ENCODE data around the gene DLG2. TPM values are rescaled to one million over a fixed set of nuclear protein-coding genes. Genes with fewer than 3 reads are reported as not detected.
"Not testable (repeated sequence)": the region's sequence is repeated elsewhere in the genome, so short reads cannot be mapped to it uniquely, and the experiment has no call there.

Gene DLG2
- total RNA-seq, 1 donor from 2014 or later, result 0.18 TPM

DNA sequence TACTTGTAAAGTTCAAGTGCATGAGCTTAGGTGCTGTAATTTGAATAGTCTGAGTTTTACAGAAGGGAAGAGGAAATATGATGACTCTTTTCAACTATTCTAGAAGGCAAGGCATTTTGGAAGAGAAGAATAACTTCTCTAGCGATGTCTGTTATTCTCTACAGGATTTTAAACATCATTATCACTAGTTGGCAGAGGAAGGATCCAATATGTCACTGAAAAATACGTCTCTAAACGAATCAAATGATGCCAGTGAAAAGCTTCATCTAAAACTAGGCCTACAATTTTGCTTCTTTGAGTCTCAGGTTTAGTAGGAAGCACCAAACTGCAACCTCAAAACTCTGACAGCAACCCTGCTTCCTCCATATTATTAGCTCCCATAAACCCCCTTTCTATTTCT, 581.4 kb downstream of the DLG2 start:
- no peak for DNase-seq (ENCODE audit: extremely low read depth, low read depth, low spot score)

DNA sequence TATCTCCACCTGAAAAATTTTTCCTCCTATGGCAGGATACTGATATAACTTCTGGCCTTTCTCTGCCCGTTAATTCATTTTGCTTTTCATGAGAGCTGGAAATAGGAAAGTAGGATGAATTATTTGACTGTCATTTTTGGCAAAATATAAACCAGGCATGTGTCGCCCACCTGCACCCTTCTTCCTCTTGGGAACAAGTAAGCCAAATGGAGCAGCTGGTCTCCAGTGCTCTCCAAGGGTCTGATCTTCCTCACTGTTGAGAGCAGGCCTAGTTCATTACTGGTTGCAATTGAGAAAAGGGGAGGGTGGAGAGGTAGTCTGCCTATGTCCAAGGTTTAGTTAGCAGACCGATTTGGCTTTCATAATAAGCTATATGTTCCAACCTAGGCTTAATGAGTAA, 582.2 kb downstream of the DLG2 start:
- no peak for DNase-seq (ENCODE audit: extremely low read depth, low read depth, low spot score)

DNA sequence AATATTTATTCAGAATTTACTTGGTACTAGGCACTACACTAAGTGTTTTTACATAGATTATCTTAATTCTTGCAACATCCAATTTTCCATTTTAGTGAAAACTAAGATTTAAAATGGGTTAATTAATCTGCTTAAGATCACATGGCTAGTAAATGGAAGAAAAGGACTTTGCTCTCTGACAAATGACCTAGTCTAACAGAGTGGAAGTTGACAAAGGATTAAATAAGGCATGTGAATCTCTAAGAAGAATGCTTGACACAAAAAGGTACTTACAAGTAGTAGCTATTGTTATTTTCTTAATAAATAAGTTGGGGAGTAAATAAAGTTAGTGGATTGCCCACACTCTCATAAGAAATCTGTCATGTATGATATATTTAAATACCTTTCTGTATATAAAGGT, 584.8 kb downstream of the DLG2 start:
- DNase-seq (ENCODE audit: extremely low read depth, low read depth, low spot score), result no peak

DNA sequence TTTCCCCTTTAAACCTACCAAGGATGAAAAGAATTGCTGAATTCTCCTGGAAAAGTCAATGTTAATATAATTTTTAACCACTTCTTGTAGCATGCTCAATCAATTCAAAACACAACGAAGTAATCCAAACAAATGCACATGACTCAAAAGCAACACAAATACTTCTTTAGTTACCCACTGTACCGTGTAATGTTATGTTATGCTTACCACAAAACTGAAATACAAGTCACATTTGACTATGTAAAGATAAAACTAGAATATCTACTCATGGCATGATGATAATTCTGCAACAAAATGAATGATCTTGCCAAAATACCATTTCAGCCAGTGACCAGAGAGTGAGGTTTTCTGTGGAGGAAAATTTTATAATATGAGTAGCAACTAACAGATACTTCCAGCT, 587.0 kb downstream of the DLG2 start:
- DNase-seq (ENCODE audit: extremely low read depth, low read depth, low spot score), result no peak

DNA sequence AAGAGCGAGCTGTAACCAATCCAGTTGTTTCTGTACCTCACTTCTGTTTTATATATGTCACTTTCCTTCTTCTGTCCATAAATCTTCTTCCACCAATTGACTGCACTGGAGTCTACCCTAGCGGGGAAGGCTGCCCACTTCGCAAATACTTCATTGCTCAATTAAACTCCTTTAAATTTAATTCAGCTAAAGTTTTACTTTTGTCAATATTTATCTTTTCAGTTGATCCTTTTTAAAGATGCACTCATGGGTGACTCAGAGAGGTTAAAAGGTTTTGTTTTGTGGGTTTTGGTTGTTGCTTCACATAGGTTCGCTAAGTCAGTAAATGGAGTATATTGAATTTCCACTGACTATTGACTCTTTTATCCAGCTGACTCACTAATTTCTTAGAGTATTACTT, 597.2 kb downstream of the DLG2 start:
- no peak for DNase-seq (ENCODE audit: extremely low read depth, low read depth, low spot score)

DNA sequence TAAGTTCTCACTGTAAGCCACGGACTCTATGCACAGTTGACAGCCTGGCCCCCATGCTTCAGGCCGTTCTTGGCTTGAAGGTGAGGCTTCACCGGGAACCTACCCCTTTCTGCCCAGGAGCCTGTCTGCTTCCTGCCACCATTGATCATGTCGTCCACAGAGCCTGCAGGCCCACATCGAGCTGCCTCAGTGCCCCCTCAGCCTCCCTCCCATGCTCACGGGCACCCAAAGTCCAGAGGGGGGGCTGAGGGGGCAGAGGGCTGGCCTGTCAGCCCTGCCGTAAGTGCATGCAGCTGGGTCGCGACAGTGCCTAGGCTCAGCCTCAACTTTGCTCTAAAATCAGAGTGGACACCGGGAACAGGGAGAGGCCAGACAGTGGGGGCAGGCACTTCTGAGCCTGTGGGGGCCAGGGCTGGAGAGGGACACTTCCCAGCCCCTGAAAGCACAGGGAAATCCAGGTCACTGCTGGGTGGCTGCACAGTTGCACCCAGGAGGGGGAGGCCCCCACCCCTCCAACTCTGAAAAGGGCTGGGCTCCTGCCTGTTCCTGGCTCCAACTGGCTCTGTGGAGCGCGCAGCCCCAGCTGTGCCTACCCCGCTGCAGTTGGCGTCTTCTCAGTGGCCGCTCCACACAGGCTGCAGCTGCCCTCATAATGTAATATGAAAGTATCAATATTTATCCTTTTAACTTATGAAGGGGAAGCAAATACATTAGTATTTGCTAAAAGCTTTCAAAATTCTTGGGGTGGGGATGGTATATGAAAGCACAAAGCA, 598.6 kb downstream of the DLG2 start:
- DNase-seq (ENCODE audit: extremely low read depth, low read depth, low spot score), result no peak

DNA sequence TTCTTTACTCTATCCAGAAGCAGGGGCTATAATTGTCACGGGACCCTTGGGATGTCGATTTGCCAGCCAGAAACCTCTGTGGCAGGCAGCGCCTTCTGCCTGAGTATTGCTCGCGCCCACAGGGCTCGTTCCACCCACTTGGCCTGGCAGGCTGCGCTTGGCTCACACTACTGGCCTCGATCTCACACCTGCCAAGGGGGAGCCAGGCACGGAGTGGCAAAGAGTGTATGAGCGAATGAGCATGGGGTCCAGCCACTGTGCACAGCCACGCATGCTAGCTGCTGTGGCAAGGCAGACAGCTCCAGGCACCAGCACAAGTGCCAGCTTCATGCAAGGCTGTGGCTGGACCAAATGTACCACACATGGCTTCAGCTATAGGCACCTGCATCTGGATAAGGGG, 599.8 kb downstream of the DLG2 start:
- DNase-seq (ENCODE audit: extremely low read depth, low read depth, low spot score), result no peak

DNA sequence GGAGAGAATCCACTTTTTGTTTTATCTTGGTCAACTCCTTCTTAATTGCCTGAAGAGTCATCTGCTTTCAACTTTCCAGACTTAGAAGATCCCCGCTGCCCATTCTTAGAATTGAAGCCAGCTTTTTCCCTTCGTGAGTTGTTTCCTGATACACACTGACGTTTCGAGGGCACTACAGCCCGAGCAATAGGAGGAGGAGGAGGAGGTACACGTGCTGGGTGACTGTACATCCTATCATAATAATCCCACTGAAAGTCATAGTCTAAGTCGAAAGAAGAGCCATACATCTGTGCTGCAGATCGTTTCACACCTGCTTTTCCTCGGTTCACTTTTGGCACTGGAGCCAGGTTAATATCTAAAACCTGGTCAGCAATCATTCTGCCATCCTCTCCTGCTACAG, 606.1 kb downstream of the DLG2 start:
- no peak for DNase-seq (ENCODE audit: extremely low read depth, low read depth, low spot score)

DNA sequence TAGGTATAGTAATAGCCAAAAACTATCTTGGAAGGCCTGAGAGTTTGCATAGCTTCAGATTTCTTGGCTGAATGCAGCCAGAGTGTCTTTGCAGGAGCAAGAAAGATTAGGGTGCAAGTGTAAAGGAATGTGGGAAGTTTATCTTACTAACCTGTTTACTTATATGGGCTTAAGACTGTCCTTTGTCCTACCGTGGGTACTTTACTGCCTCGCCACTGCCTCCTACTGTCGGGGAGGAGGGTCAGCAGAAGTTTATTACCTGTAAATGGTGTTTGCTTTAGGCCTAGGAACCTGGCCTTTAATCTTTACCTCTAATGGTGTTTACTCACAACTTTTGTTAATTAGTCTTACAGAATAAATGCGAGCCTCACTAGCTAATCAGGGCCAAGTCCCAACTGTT, 633.8 kb downstream of the DLG2 start:
- no peak for DNase-seq (ENCODE audit: extremely low read depth, low read depth, low spot score)

DNA sequence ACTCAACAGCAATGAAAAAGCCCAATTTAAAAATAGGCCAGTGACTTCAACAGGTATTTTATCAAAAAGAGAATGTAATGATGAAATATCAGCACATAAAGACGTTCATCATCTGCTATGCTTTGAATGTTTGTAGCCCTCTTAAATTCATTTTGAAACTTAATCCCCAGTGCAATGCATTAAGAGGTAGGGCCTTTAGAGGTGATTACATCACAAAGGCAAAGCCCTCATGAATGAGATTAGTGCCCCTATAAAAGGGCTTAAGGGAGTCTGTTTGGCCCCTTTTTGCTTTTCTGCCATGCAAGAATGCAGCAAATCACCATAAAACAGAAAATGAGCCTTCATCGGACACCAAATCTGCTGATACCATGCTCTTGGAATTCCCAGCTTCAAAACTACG, 637.0 kb downstream of the DLG2 start:
- DNase-seq (ENCODE audit: extremely low read depth, low read depth, low spot score), result no peak

DNA sequence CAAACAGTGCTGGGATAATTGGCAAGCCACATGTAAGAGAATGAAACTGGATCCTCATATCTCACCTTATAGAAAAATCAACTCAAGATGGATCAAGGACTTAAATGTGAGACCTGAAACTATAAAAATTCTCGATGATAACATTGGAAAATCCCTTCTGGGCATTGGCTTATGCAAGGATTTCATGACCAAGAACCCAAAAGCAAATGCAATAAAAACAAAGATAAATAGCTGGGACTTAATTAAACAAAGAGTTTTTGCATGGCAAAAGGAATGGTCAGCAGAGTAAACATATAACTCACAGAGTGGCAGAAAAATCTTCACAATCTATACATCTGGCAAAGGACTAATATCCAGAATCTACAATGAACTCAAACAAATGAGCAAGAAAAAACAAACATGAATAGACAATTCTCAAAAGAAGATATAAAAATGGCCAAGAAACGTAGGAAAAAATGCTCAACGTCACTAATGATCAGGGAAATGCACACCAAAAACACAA, 639.4 kb downstream of the DLG2 start:
- not testable (repeated sequence) for DNase-seq (ENCODE audit: extremely low read depth, low read depth, low spot score)

DNA sequence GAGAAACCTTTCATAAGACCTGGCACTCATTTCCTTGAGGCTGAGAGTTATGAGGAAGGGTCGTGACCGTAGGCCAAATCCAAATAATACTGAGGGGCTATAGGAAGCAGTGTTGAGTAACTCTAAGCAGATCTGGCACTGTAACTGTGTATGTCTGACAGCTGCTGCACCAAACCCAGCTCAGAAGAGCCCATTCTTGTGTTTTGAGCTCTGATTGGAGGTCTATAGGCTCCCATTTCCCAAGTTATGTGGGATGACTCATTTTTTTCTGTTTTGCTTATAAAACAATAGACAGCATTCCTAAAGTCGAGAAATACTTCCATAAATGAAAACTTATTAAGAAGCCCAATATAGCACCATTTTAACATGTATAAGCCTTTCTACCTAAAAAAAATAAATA, 645.8 kb downstream of the DLG2 start:
- no peak for DNase-seq (ENCODE audit: extremely low read depth, low read depth, low spot score)

DNA sequence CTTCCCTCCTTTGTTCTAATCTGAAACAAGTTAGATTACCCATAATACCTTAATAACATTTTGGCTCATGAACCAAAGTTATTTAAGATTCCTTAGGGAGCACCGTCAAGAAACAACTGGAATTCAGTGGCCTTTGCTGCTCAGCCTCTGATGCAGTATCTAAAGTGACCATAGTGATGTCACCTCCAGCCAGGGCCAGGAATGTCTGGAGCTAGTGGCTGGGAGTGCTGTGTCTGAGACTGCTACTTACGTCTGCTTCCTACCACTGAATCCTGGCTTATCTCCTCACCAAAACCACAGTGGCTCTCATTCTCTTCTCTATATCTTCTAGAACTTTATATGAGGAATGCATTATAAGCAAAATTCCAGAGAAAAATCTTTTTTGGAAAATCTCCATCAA, 658.0 kb downstream of the DLG2 start:
- no peak for DNase-seq (ENCODE audit: extremely low read depth, low read depth, low spot score)

DNA sequence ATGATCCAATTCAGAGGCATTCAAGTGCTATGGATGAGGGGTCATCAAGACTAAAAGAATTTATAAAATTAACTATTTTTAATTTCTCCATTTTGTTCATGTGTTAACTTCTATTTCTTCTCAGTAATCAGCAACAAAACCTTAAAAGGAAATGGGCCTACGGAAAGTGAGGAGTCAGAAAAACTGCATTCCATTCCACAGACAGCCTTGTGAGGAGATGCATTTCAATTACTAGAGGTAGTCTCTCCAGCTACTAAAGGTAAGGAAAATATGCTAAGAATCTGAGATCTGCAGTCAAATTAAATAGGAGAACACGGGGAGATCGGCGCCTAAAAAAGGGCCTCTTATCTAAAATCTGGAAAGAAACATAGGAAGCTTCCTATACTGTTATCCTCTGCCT, 661.7 kb downstream of the DLG2 start:
- DNase-seq (ENCODE audit: extremely low read depth, low read depth, low spot score), result no peak

DNA sequence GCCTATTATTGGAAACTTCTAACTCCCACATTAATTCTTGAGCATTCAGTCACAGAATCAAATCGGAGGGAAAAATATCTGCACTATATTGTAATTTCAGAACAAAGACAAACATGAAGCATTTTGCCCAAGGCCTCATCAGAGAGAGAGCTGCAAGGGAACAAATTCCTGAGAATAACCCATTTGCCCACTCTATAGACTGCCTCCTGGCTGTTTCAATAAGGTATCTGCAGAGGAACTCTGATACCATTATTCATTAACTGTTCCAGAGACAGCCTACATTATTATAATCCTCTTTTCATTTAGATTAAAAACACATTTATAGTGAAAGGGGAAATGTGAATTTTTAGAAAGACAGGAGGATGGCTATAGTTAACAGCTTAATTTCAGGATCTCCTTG, 663.9 kb downstream of the DLG2 start:
- no peak for DNase-seq (ENCODE audit: extremely low read depth, low read depth, low spot score)

DNA sequence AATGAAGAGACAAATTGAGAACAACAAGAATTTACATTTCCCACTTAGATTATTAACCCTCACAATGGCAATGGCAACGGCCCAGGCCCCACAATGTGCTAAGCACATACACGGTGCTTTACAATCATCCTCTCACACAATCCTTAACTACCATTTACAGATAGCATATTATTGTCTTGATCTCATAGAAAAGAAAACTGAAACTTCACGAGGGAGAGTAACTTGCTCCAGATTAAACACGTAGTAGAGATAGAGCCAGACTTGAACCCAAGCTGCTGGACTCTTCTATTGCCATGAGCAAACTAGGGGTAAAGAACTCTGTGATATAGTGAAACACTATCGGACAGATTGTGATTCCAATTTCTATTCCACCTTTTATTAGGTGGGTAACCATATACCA, 665.1 kb downstream of the DLG2 start:
- DNase-seq (ENCODE audit: extremely low read depth, low read depth, low spot score), result no peak

DNA sequence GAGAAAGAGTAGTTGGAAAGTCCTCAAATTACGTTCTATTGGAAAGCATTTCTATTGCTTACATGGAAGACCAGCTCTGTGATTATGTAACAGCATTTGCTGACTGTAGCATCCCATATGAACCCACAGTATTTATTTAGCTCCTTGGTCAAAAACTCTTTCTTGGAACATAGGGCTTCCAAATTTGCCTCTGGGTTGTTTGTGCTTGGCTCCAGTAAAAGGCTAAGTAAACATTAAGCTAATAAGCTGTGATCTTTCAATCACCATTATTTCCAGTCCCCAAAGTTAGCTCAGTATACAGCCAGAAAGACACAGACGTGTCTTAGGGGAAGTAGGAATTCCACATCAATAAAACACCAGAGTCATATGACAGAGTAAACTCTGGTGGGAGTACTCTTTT, 668.8 kb downstream of the DLG2 start:
- no peak for DNase-seq (ENCODE audit: extremely low read depth, low read depth, low spot score)

DNA sequence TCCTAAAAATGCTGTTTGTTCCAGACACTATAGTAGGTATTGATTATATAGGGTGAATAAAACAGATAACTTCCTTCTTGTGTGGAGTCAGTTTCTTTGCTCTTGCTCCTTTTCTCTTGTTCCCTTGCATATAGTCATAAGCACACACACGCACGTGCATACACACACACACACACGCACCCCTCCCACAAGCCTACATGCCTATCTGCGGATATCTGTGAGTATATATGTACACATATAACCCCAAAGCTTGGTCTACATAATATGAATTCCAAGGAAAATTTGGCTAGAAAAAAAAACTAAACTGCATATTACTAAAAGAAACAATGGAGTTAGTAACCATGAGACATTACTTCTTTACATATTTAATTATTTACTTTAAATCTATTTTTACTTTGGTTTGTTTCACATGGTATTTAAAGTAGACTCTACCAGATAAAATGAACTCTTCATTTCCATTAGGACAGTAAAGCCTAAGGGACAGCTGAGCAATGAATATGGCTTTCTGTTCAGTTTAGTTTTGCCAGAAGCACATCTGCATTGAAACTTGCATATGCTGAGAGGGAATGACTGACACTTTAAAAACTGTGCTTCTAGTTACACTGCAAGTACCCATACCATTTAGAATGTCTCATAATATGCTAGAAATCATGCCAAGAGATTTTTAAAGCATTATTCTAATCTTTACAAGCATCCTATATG, 676.4 kb downstream of the DLG2 start:
- no peak for DNase-seq (ENCODE audit: extremely low read depth, low read depth, low spot score)

DNA sequence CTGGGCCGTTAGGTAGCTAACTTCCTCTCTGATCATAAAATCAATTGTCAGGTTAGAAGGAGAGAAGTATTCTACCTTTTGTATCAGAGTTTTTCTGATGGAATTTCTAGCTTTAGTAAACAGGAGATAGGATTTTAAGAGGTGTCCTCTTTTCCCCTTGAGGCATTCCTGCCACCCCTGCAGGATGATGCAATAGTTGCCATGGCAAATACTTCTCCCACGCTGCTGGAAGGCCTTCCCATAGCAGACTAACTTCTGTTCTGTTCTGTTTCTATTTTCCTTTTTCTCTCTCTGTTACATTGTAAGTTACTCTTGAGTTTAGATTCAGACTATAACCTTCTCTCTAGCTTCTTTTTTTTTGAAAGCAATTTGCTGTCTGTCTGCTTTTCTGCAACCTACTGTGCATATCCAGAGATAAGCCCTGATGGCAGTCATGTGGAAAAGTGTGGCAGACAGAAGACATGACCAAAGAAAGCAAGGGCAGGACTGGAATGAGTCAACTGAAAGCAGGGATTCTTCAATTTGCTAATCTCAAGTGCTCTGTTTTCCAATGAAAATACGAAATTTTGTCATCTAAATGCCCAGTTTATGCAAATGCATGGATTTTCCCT, 679.1 kb downstream of the DLG2 start:
- DNase-seq (ENCODE audit: extremely low read depth, low read depth, low spot score), result no peak

DNA sequence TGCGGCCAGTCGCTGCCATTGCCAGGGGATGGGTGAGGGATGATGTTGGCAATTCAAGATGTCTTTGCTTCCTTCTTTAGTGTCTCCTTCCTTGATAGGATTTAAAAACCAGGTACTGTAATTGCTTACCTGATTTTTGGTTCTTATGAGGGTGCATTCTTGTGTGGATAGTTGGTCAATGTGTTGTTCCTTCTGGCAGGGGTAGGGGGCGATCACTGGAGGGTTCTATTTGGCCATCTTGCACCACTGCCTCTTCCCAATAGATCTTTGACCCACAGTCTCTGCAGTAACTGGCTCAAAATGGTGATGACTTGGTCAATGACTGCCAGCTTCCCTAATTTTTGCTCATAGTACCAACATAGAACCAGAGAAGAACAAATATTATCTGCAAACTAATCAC, 680.1 kb downstream of the DLG2 start:
- no peak for DNase-seq (ENCODE audit: extremely low read depth, low read depth, low spot score)

DNA sequence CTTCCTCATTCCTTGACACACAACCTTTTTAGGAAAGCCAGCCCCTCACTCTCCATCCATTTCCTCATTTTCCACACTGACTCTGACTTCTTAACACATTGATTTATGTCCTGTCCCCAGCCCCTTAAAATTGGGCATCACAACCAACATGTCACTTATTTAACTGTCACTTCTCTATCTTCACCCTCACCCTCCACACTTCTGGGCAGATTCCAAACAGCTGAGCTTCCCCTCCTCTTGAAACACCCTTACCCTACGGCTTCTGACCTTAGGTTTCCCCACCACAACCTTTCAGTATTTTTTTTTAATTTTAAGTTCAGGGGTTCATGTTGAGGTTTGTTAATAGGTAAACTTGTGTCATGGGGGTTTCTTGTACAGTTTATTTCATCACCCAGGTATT, 696.3 kb downstream of the DLG2 start:
- no peak for DNase-seq (ENCODE audit: extremely low read depth, low read depth, low spot score)

DNA sequence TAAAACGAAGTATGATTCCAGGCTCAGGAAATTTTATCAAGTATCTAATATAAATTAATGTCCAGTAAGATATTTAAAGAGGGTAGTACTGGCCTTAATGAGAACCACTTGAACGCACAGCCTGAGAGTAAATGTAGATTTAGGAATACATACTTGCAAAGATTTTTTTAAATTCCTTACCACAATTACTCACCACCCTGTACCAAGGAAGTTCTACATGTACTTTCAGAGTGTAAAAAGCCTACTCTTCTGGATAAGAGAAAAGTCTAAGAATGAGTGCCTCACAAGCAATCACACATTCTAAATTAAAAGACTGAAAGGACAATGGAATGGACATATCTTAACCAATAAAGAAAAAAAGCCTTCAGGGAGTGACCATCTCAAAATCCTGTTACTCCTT, 697.4 kb downstream of the DLG2 start:
- no peak for DNase-seq (ENCODE audit: extremely low read depth, low read depth, low spot score)

All from glomerular endothelial cell (primary cell).